Renal cortical epithelial cell (primary cell): Measurements from ENCODE around the gene ZSWIM4. TPM values are rescaled to one million over a fixed set of nuclear protein-coding genes. Genes with fewer than 3 reads are reported as not detected.

Experiments used
- DNase-seq: peaks from one replicate; pipeline ENCODE4 v3.0.0-alpha.2; 2011; ENCODE audit warnings: low read depth
- total RNA-seq: library from RNA; depleted of rRNA; stranded (reverse); fragments of >200 nt; gene quantifications from 2 replicates; pipeline ENCODE4 v1.2.3, GENCODE V29; 2014

ZSWIM4 gene
- total RNA-seq, 1 donor from 2014 or later: 39.3 TPM

GRCh38 chr19:13872695-13873389 is 77.6 kb downstream of the ZSWIM4 start:
- no peak for DNase-seq

GRCh38 chr19:13873834-13874515 is 78.7 kb downstream of the ZSWIM4 start:
- no peak for DNase-seq

GRCh38 chr19:13875824-13876223 is 80.6 kb downstream of the ZSWIM4 start:
- no peak for DNase-seq

DNA sequence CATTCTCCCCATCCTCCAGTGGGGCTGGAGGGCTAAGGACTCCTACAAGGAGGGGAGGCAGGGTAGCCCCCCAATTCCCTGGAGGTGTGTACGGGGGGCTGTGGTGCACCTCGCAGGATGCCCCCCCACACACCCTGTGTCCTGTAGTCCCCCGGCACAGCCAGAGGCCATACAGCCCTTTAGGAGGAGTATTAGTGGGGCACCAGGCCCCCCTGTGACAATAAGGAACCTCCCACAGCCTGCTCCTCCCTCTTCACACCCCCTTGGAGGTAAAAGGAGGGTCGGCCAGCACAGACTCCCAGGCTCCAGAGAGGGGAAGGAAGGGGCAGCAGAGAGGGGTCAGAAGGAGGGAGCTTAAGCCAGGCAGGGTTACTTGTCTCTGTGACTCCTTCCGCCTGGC is 81.6 kb downstream of the ZSWIM4 start, which contains the start of gene NANOS3:
Gene NANOS3, plus strand, starts transcription at position 301 of the 400 bp plus-strand sequence. CDS start 115 bp downstream, outside the sequence.
- no peak for DNase-seq

DNA sequence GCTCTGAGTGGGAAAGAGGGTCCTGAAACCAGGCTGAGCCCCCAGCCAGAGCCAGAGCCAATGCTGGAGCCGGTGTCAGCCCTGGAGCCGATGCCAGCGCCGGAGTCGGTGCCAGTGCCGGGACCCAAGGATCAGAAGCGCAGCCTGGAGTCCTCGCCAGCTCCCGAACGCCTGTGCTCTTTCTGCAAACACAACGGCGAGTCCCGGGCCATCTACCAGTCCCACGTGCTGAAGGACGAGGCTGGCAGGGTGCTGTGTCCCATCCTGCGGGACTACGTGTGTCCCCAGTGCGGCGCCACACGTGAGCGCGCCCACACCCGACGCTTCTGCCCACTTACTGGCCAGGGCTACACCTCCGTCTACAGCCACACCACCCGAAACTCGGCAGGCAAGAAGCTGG is 82.1 kb downstream of the ZSWIM4 start:
- no peak for DNase-seq

GRCh38 chr19:13880059-13881043 is 85.1 kb downstream of the ZSWIM4 start:
- DNase-seq: peak; percentile 88

DNA sequence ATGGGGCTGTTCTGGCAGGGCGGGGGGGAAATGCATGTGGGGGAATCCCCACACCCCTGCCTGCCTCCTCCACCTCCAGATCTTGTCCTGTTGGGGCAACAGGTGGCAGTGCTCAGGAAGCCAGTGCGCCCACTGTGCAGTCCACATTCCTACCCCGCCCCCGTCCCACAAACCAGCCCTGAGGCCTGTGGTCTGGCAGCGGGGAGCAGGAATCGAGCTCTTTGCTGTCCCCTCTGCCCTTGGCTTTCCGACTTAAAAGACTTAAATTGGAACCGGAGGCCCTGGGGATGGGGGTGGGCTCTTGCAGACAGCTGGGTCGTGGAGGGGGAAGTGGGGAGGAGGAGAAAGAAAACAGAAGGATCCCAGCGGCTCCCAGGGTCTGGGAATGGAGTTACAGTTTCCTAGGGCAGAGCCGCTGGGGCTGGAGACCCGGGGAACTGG is 86.0 kb downstream of the ZSWIM4 start:
- no peak for DNase-seq

Other genes starting within 250 kb of the ZSWIM4 start
- 29.0 and 33.1 TPM in 2 replicates for gene MRI1, start 30.9 kb upstream of the ZSWIM4 start, total RNA-seq
- gene C19orf53, start 21.0 kb upstream of the ZSWIM4 start, total RNA-seq: 46.7 and 48.2 TPM in 2 replicates
- not detected in 2 replicates for gene NANOS3, start 81.7 kb downstream of the ZSWIM4 start, total RNA-seq
- 0.25 and 0.35 TPM in 2 replicates for gene BRME1, start 110.7 kb downstream of the ZSWIM4 start, total RNA-seq
- gene CC2D1A, start 110.8 kb downstream of the ZSWIM4 start, total RNA-seq: 4.9 and 18.1 TPM in 2 replicates
- 0.17 and 0.89 TPM in 2 replicates for gene PODNL1, start 143.0 kb downstream of the ZSWIM4 start, total RNA-seq
- 10.9 and 15.0 TPM in 2 replicates for gene DCAF15, start 157.1 kb downstream of the ZSWIM4 start, total RNA-seq
- gene RFX1, start 210.9 kb downstream of the ZSWIM4 start, total RNA-seq: 1.6 and 11.6 TPM in 2 replicates
- gene RLN3, start 232.7 kb downstream of the ZSWIM4 start, total RNA-seq: not detected in 2 replicates
- 4.7 and 14.1 TPM in 2 replicates for gene IL27RA, start 236.3 kb downstream of the ZSWIM4 start, total RNA-seq